Caco-2 (cell line): Measurements from ENCODE around the gene NSDHL. TPM values are rescaled to one million over a fixed set of nuclear protein-coding genes. Genes with fewer than 3 reads are reported as not detected.

Source experiments
- BruUV-seq: library from RNA; stranded (reverse); fragments of 400-500 nt; replicated peaks from 2 replicates; lab custom pipeline; 2021; lab: Mats Ljungman, UMichigan
- CTCF ChIA-PET: fragments of 300-600 bp; sonication (Branson Sonifier 250); formaldehyde crosslinking; loops from one replicate; lab custom pipeline; 2022; ENCODE audit warnings: antibody characterized with exemption; lab: Charles Lee
- POLR2A ChIA-PET: fragments of 300-600 bp; sonication (Branson Sonifier 250); formaldehyde crosslinking; loops from one replicate; lab custom pipeline; 2022; ENCODE audit warnings: antibody characterized with exemption; lab: Charles Lee
- DNase-seq, 2 experiments: peaks; one replicate each; pipeline versions ENCODE4 v3.0.0 to v3.0.0-alpha.2; 2020 to 2022
- H3K27me3 ChIP-seq: replicated peaks from 2 replicates; pipeline ENCODE4 v1.6.0; 2011; ENCODE audit warnings: low read length; ENCODE audit not compliant: control insufficient read depth, insufficient read depth
- H3K36me3 ChIP-seq: 2 replicates; pipeline ENCODE4 v1.5.1; 2011; ENCODE audit warnings: low read length; ENCODE audit not compliant: control insufficient read depth, insufficient read depth
- H3K4me1 ChIP-seq: fragments of 250-450 bp; sonication (Bioruptor Pico); 2 replicates; pipeline ENCODE4 v1.5.1; 2020; ENCODE audit warnings: mild to moderate bottlenecking
- H3K4me3 ChIP-seq: 2 replicates; pipeline ENCODE4 v1.5.1; 2011; ENCODE audit warnings: low read depth, mild to moderate bottlenecking, control low read depth, low read length
- H3K9me3 ChIP-seq: fragments of 250-450 bp; sonication (Bioruptor Pico); 2 replicates; pipeline ENCODE4 v1.5.1; 2020; ENCODE audit warnings: mild to moderate bottlenecking, moderate library complexity
- H3K27ac Mint-ChIP-seq: one replicate; pipeline ENCODE4 v1.8.0; 2022; ENCODE audit warnings: mixed read lengths; ENCODE audit not compliant: unreplicated experiment
- H3K27me3 Mint-ChIP-seq: one replicate; pipeline ENCODE4 v1.8.0; 2022; ENCODE audit warnings: mixed read lengths; ENCODE audit not compliant: insufficient read depth, unreplicated experiment
- H3K36me3 Mint-ChIP-seq: one replicate; pipeline ENCODE4 v1.8.0; 2022; ENCODE audit warnings: mild to moderate bottlenecking, mixed read lengths; ENCODE audit not compliant: insufficient read depth, unreplicated experiment
- H3K4me1 Mint-ChIP-seq: one replicate; pipeline ENCODE4 v1.8.0; 2022; ENCODE audit warnings: low read depth, mixed read lengths; ENCODE audit not compliant: unreplicated experiment
- H3K4me3 Mint-ChIP-seq: one replicate; pipeline ENCODE4 v1.8.0; 2022; ENCODE audit warnings: mild to moderate bottlenecking, moderate library complexity, mixed read lengths; ENCODE audit not compliant: unreplicated experiment
- H3K9me3 Mint-ChIP-seq: one replicate; pipeline ENCODE4 v1.8.0; 2022; ENCODE audit warnings: mixed read lengths; ENCODE audit not compliant: unreplicated experiment
- CTCF ChIP-seq, 2 experiments: fragments of 200-600 bp in 1 of 2; IDR thresholded peaks; 1 replicate in 1 of 2; 2 replicates in 1 of 2; pipeline versions ENCODE4 v1.5.1 to v1.8.0; 2011 to 2022; ENCODE audit warnings: antibody characterized with exemption in 1 of 2, control low read depth in 1 of 2, inconsistent platforms in 1 of 2, low read depth in 1 of 2, low read length in 1 of 2, mild to moderate bottlenecking in 1 of 2, moderate library complexity in 1 of 2; ENCODE audit not compliant: insufficient read depth in 1 of 2, severe bottlenecking in 1 of 2, unreplicated experiment in 1 of 2
- intact Hi-C: fragments of 100-400 bp; cut with micrococcal nuclease; formaldehyde crosslinking; loops from one replicate; pipeline ENCODE4 v1.10.0; 2022; ENCODE audit not compliant: unreplicated experiment
- total RNA-seq: library from RNA; stranded (reverse); gene quantifications from 2 replicates; pipeline ENCODE4 v1.2.3, GENCODE V29; 2022

NSDHL gene
- total RNA-seq, 1 experiment from 2014 or later: 34.9 TPM

DNA sequence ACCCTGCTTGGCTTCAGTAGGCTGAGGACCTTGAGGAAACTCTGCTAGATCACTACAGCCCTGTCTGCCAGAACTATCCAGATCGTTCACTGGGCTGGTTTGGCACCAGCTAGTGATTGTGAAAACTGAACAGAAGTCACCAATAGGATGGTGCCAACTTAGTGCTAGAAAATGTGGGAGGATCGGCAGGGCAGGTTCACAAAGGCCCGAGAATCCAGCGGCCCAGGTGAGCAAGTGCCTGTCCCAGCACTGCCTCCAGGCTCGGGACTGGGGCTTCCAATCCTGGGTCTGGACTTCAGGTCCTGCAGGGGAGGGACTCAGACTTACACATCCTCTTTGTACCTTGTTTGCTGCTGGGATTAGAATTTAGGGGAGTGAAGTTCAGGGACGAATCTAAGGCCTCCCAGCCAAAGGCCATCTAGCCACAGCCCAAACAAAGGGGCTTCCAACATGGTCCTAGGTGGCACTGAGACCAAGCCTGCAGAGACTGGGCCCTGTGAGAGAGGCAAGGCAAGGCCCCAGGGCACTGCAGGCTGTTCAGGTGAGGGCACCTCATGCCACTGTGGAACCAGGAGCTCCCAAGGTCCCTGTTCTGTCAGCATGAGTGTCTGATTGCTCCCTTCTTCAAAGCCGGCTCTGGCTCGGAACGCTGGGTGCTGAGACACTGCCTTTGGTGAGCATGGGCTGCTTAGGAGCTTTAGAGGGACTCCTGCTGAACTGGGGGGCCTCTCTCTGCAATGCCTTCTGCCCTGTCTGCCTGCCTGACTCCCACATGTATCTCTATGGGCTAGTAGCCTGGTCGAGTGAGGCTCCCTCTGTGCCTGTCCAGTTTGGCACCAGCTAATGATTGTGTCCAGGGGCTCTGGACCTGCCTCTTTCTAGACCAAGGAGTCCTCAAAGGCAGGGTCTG, 46.3 kb downstream of the NSDHL start:
- ChIA-PET CTCF (no interaction called here), POLR2A (no interaction called here)

DNA sequence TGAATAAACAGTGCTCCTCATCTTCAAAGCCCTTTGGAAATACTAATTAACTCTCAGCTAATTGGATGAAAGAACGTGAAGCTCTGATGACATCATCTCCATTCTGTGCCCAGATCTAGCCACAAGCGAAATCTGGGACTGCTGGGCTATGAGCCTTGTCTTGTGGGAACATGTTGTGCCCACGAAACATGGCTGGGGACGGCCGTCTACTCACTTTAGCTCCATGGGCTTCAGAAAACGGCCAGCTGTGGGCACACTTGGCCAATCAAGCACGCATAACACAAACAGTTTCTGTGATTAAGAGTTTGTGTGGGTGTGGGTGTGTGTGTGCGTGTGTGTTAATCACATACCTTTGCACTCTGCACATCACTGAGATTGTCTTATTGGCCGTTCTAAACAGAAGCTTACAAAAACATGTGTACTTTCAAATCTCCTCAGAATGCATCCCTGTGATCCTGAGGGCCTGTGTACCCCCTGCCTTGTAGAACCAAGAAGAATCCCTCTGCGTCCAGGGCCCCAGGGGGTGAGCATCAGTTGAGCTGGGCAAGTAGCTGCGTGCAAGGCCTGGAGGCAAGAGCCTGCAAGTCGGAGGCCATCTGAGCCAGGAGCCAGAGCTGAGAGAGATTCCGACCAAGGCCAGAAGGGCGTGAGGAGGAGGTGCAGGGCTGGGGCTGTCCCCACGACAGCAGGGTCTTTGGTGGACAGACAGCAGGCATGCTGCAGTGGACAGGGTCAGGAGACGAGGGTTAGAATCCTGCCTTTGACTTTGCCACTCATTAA, 48.3 kb downstream of the NSDHL start:
- Histone ChIP-seq H3K36me3 (no peaks in the 10 kb centered on the region), H3K9me3 (no peaks in the 10 kb centered on the region), H3K4me3 (no peak overlapping the region), H3K4me1 (no peaks in the 10 kb centered on the region), H3K27me3 (no peaks in the 10 kb centered on the region)
- DNase-seq: no peak
- TF ChIP-seq CTCF (IDR thresholded peaks at IDR 0.05; ENCODE audit: insufficient read depth in 1 of 2, low read depth in 1 of 2, low read length in 1 of 2, severe bottlenecking in 1 of 2, unreplicated experiment in 1 of 2): no peak
- POLR2A ChIA-PET: no interaction called here
- no TSS peak for BruUV-seq
- CTCF ChIA-PET: no interaction called here
- intact Hi-C loops: no loop called here
- no peak overlapping the region for H3K27ac Mint-ChIP-seq
- no peaks in the 10 kb centered on the region for H3K27me3 Mint-ChIP-seq
- no peaks in the 10 kb centered on the region for H3K9me3 Mint-ChIP-seq
- no peaks in the 10 kb centered on the region for H3K4me1 Mint-ChIP-seq
- H3K36me3 Mint-ChIP-seq: peaks cover 9% of the 10 kb centered on the region
- no peak overlapping the region for H3K4me3 Mint-ChIP-seq

More for the DNA sequence above, 46.3 kb downstream of the NSDHL start:
- Mint-ChIP-seq H3K27ac (no peak overlapping the region), H3K36me3 (peaks cover 6% of the 10 kb centered on the region), H3K9me3 (no peaks in the 10 kb centered on the region), H3K4me3 (no peak overlapping the region), H3K27me3 (no peaks in the 10 kb centered on the region), H3K4me1 (no peaks in the 10 kb centered on the region)
- TF ChIP-seq CTCF (IDR thresholded peaks at IDR 0.05; ENCODE audit: insufficient read depth in 1 of 2, low read depth in 1 of 2, low read length in 1 of 2, severe bottlenecking in 1 of 2, unreplicated experiment in 1 of 2): no peak
- H3K4me3 ChIP-seq: no peak overlapping the region
- BruUV-seq: no TSS peak
- no peaks in the 10 kb centered on the region for H3K4me1 ChIP-seq
- no peaks in the 10 kb centered on the region for H3K36me3 ChIP-seq
- no peaks in the 10 kb centered on the region for H3K9me3 ChIP-seq
- DNase-seq: no peak
- H3K27me3 ChIP-seq: no peaks in the 10 kb centered on the region
- intact Hi-C loops: no loop called here

DNA sequence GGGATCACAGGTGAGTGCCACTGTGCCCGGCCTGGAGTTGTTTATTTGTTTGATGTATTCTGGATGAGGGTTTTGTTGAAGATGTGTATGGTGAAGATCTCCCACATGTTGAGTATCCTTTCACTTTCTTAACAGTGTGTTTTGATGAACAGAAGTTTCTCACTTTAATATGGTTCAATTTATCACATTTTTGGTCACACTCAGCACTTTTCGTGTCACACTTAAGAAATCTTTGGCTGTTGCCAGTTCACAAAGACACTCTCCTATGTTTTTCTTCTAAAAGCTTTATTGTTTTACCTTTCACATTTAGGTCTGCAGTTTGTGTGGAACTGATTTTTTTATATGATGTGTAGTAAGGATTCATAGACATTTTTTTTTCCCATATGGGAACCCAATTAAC, 50.4 kb downstream of the NSDHL start:
- Histone ChIP-seq H3K4me3 (no peak overlapping the region), H3K9me3 (no peaks in the 10 kb centered on the region), H3K27me3 (no peaks in the 10 kb centered on the region), H3K36me3 (no peaks in the 10 kb centered on the region), H3K4me1 (no peaks in the 10 kb centered on the region)
- no peaks in the 10 kb centered on the region for H3K9me3 Mint-ChIP-seq
- H3K36me3 Mint-ChIP-seq: peaks cover 9% of the 10 kb centered on the region
- no peak overlapping the region for H3K27ac Mint-ChIP-seq
- ChIA-PET POLR2A (no interaction called here), CTCF (no interaction called here)
- intact Hi-C loops: no loop called here
- no peak overlapping the region for H3K4me3 Mint-ChIP-seq
- BruUV-seq: no TSS peak
- no peak for TF ChIP-seq CTCF (IDR thresholded peaks at IDR 0.05; ENCODE audit: insufficient read depth in 1 of 2, low read depth in 1 of 2, low read length in 1 of 2, severe bottlenecking in 1 of 2, unreplicated experiment in 1 of 2)
- no peak for DNase-seq
- no peaks in the 10 kb centered on the region for H3K4me1 Mint-ChIP-seq
- H3K27me3 Mint-ChIP-seq: no peaks in the 10 kb centered on the region
